HEK293 (cell line): ENCODE measurements around the gene NKAP.

ENCODE experiments used
- CTCF ChIP-seq: fragments of 450-650 bp; formaldehyde crosslinking; IDR thresholded peaks from 2 replicates; pipeline ENCODE4 v1.5.1; 2016; ENCODE audit warnings: missing biosample characterization, missing genetic modification characterization
- IKZF3 ChIP-seq: fragments of 450-650 bp; IDR thresholded peaks from 2 replicates; pipeline ENCODE4 v1.5.0; 2018; ENCODE audit warnings: missing biosample characterization, mild to moderate bottlenecking, missing genetic modification characterization, moderate library complexity
- OVOL3 ChIP-seq: fragments of 450-650 bp; formaldehyde crosslinking; IDR thresholded peaks from 2 replicates; pipeline ENCODE4 v1.5.1; 2016; ENCODE audit warnings: missing biosample characterization, missing genetic modification characterization
- REPIN1 ChIP-seq: fragments of 450-650 bp; formaldehyde crosslinking; IDR thresholded peaks from 2 replicates; pipeline ENCODE4 v1.5.1; 2017; ENCODE audit warnings: missing biosample characterization, missing genetic modification characterization, low read depth
- TF ChIP-seq, protein P1 (sequence below): fragments of 450-650 bp; formaldehyde crosslinking; IDR thresholded peaks from 2 replicates; pipeline ENCODE4 v1.5.1; 2017; ENCODE audit warnings: missing biosample characterization, missing genetic modification characterization

- TF ChIP-seq CTCF (no peak), IKZF3 (no peak), REPIN1 (no peak), OVOL3 (tag by site-specific recombination) (no peak)
- TF ChIP-seq, protein P1, sequence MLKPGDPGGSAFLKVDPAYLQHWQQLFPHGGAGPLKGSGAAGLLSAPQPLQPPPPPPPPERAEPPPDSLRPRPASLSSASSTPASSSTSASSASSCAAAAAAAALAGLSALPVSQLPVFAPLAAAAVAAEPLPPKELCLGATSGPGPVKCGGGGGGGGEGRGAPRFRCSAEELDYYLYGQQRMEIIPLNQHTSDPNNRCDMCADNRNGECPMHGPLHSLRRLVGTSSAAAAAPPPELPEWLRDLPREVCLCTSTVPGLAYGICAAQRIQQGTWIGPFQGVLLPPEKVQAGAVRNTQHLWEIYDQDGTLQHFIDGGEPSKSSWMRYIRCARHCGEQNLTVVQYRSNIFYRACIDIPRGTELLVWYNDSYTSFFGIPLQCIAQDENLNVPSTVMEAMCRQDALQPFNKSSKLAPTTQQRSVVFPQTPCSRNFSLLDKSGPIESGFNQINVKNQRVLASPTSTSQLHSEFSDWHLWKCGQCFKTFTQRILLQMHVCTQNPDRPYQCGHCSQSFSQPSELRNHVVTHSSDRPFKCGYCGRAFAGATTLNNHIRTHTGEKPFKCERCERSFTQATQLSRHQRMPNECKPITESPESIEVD: no peak
Measured at GRCh38 chrX:119989905-119990555, 46.5 kb upstream of the NKAP start.
